ENCODE measurements around the gene MPDU1.

The MPDU1 gene

GRCh38 chr17:7558544-7559319 lies 24.9 kb upstream of the MPDU1 start, which contains the start of gene TNFSF13:
Gene TNFSF13 (plus strand): TSS chr17:7558750. CDS start chr17:7559040, 290 bp downstream.
- 0 out of 2 replicates have a peak within 1 kb of the TSS, but pooled peaks have one; percentile 15 for H3K4me3 ChIP-seq
- TF ChIP-seq POLR2AphosphoS5 (IDR thresholded peaks at IDR 0.05; ENCODE audit: borderline replicate concordance, low read depth, low read length) (no peak), FOXP2 (optimal IDR thresholded peaks at IDR 0.05; ENCODE audit: control extremely low read depth, extremely low read length, insufficient read depth) (no peak), EZH2 (IDR thresholded peaks at IDR 0.05) (no peak)
- no peak for DNase-seq (ENCODE audit: low read depth, low spot score)
- H3K9ac ChIP-seq (ENCODE audit: insufficient read length): peak within 1 kb of the TSS; percentile 66
- peaks cover 4% of the 10 kb centered on the region; the same call in 1 of the 2 replicates for H3K36me3 ChIP-seq (ENCODE audit: insufficient read depth, low read length)
- H3K27ac ChIP-seq: peak within 1 kb of the TSS; percentile 60
- no peaks in the 10 kb centered on the region for H3K9me3 ChIP-seq (ENCODE audit: low read depth, low read length)

GRCh38 chr17:7559320-7560171 lies 24.1 kb upstream of the MPDU1 start:
- Histone ChIP-seq H3K27ac (0 out of 2 replicates have a peak overlapping the region, but pooled peaks have one; percentile 31), H3K4me3 (no peak overlapping the region), H3K9me3 (ENCODE audit: low read depth, low read length) (no peaks in the 10 kb centered on the region), H3K36me3 (ENCODE audit: insufficient read depth, low read length) (peaks cover 12% of the 10 kb centered on the region), H3K9ac (ENCODE audit: insufficient read length) (peak overlapping the region; percentile 0)
- DNase-seq (ENCODE audit: low read depth, low spot score): no peak
- TF ChIP-seq EZH2 (IDR thresholded peaks at IDR 0.05): no peak
- no peak for TF ChIP-seq FOXP2 (optimal IDR thresholded peaks at IDR 0.05; ENCODE audit: control extremely low read depth, extremely low read length, insufficient read depth)
- TF ChIP-seq POLR2AphosphoS5 (IDR thresholded peaks at IDR 0.05; ENCODE audit: borderline replicate concordance, low read depth, low read length): no peak

GRCh38 chr17:7560172-7561027 lies 23.3 kb upstream of the MPDU1 start:
- DNase-seq (ENCODE audit: low read depth, low spot score): no peak
- H3K9ac ChIP-seq (ENCODE audit: insufficient read length): peak overlapping the region; percentile 58
- H3K27ac ChIP-seq: peak overlapping the region; percentile 63
- H3K9me3 ChIP-seq (ENCODE audit: low read depth, low read length): no peaks in the 10 kb centered on the region
- peak overlapping the region; percentile 98 for H3K4me3 ChIP-seq
- peaks cover 21% of the 10 kb centered on the region for H3K36me3 ChIP-seq (ENCODE audit: insufficient read depth, low read length)
- TF ChIP-seq EZH2 (IDR thresholded peaks at IDR 0.05) (no peak), FOXP2 (optimal IDR thresholded peaks at IDR 0.05; ENCODE audit: control extremely low read depth, extremely low read length, insufficient read depth) (no peak), POLR2AphosphoS5 (IDR thresholded peaks at IDR 0.05; ENCODE audit: borderline replicate concordance, low read depth, low read length) (no peak)

GRCh38 chr17:7561028-7561575 lies 22.6 kb upstream of the MPDU1 start:
- Histone ChIP-seq H3K27ac (peak overlapping the region; percentile 91), H3K9me3 (ENCODE audit: low read depth, low read length) (no peaks in the 10 kb centered on the region), H3K36me3 (ENCODE audit: insufficient read depth, low read length) (peaks cover 27% of the 10 kb centered on the region), H3K4me3 (peak overlapping the region; percentile 98), H3K9ac (ENCODE audit: insufficient read length) (peak overlapping the region; percentile 95)
- no peak for DNase-seq (ENCODE audit: low read depth, low spot score)
- no peak for TF ChIP-seq POLR2AphosphoS5 (IDR thresholded peaks at IDR 0.05; ENCODE audit: borderline replicate concordance, low read depth, low read length)
- no peak for TF ChIP-seq FOXP2 (optimal IDR thresholded peaks at IDR 0.05; ENCODE audit: control extremely low read depth, extremely low read length, insufficient read depth)
- no peak for TF ChIP-seq EZH2 (IDR thresholded peaks at IDR 0.05)

GRCh38 chr17:7561589-7562207 lies 22.0 kb upstream of the MPDU1 start, which contains the start of gene SENP3:
Gene SENP3 (plus strand): TSS chr17:7561919. CDS start chr17:7563077, 1,158 bp downstream.
- DNase-seq (ENCODE audit: low read depth, low spot score): no peak
- peaks cover 33% of the 10 kb centered on the region for H3K36me3 ChIP-seq (ENCODE audit: insufficient read depth, low read length)
- H3K4me3 ChIP-seq: peak within 1 kb of the TSS; percentile 98
- no peaks in the 10 kb centered on the region for H3K9me3 ChIP-seq (ENCODE audit: low read depth, low read length)
- peak within 1 kb of the TSS; percentile 91 for H3K27ac ChIP-seq
- peak within 1 kb of the TSS; percentile 95 for H3K9ac ChIP-seq (ENCODE audit: insufficient read length)
- TF ChIP-seq POLR2AphosphoS5 (IDR thresholded peaks at IDR 0.05; ENCODE audit: borderline replicate concordance, low read depth, low read length): peak; percentile 66; the same call in 1 of the 2 replicates
- no peak for TF ChIP-seq FOXP2 (optimal IDR thresholded peaks at IDR 0.05; ENCODE audit: control extremely low read depth, extremely low read length, insufficient read depth)

- TF ChIP-seq POLR2AphosphoS5 (IDR thresholded peaks at IDR 0.05; ENCODE audit: borderline replicate concordance, low read depth, low read length) (no peak), FOXP2 (optimal IDR thresholded peaks at IDR 0.05; ENCODE audit: control extremely low read depth, extremely low read length, insufficient read depth) (no peak), EZH2 (IDR thresholded peaks at IDR 0.05) (no peak)
These were observed 21.4 kb upstream of the MPDU1 start for GRCh38 chr17:7562208-7562605.

More at GRCh38 chr17:7562208-7562605, 21.4 kb upstream of the MPDU1 start:
- Histone ChIP-seq H3K27ac (peak overlapping the region; percentile 60; the same call in 1 of the 2 replicates), H3K4me3 (peak overlapping the region; percentile 98), H3K9me3 (ENCODE audit: low read depth, low read length) (no peaks in the 10 kb centered on the region), H3K36me3 (ENCODE audit: insufficient read depth, low read length) (peaks cover 38% of the 10 kb centered on the region), H3K9ac (ENCODE audit: insufficient read length) (peak overlapping the region; percentile 95)
- no peak for DNase-seq (ENCODE audit: low read depth, low spot score)
